Adipocyte (in vitro differentiated cells): ENCODE data around the gene NKD2.
"Not testable (repeated sequence)": the region's sequence is repeated elsewhere in the genome, so short reads cannot be mapped to it uniquely, and the experiment has no call there.

Source experiments
- DNase-seq: peaks from one replicate; pipeline ENCODE4 v3.0.0-alpha.2; 2015; ENCODE audit warnings: low read depth
- H3K27me3 ChIP-seq: replicated peaks from 2 replicates; pipeline ENCODE4 v1.7.0; 2013; ENCODE audit warnings: mild to moderate bottlenecking, low read length, moderate library complexity; ENCODE audit not compliant: control insufficient read depth, insufficient read depth
- H3K36me3 ChIP-seq: 2 replicates; pipeline ENCODE4 v1.7.0; 2013; ENCODE audit warnings: low read length, mild to moderate bottlenecking, moderate library complexity; ENCODE audit not compliant: control insufficient read depth, insufficient read depth, severe bottlenecking
- H3K4me1 ChIP-seq: 2 replicates; pipeline ENCODE4 v1.7.0; 2013; ENCODE audit warnings: mild to moderate bottlenecking, low read length, moderate library complexity; ENCODE audit not compliant: control insufficient read depth, insufficient read depth
- H3K4me3 ChIP-seq: 2 replicates; pipeline ENCODE4 v1.7.0; 2013; ENCODE audit warnings: mild to moderate bottlenecking, low read length, moderate library complexity
- H3K9ac ChIP-seq: 2 replicates; pipeline ENCODE4 v1.7.0; 2013; ENCODE audit warnings: mild to moderate bottlenecking, low read length, moderate library complexity
- H3K9me3 ChIP-seq: 2 replicates; pipeline ENCODE4 v1.7.0; 2013; ENCODE audit warnings: mild to moderate bottlenecking, low read length, moderate library complexity; ENCODE audit not compliant: control insufficient read depth

Gene NKD2

GRCh38 chr5:964821-965220, 43.8 kb upstream of the NKD2 start:
- Histone ChIP-seq H3K9ac (no peak overlapping the region), H3K27me3 (peaks cover 66% of the 10 kb centered on the region), H3K4me1 (peaks cover 27% of the 10 kb centered on the region), H3K4me3 (peak overlapping the region; percentile 47), H3K9me3 (peaks cover 4% of the 10 kb centered on the region), H3K36me3 (no peaks in the 10 kb centered on the region)
- no peak for DNase-seq

GRCh38 chr5:965604-966344, 42.8 kb upstream of the NKD2 start:
- Histone ChIP-seq H3K4me1 (peaks cover 27% of the 10 kb centered on the region), H3K36me3 (no peaks in the 10 kb centered on the region), H3K27me3 (peaks cover 71% of the 10 kb centered on the region), H3K9ac (no peak overlapping the region), H3K4me3 (no peak overlapping the region), H3K9me3 (peaks cover 4% of the 10 kb centered on the region)
- no peak for DNase-seq

GRCh38 chr5:966345-966710, 42.3 kb upstream of the NKD2 start:
- peaks cover 27% of the 10 kb centered on the region for H3K4me1 ChIP-seq
- no peak for DNase-seq
- peaks cover 66% of the 10 kb centered on the region for H3K27me3 ChIP-seq
- no peak overlapping the region for H3K9ac ChIP-seq
- peaks cover 7% of the 10 kb centered on the region for H3K9me3 ChIP-seq
- H3K4me3 ChIP-seq = no peak overlapping the region
- no peaks in the 10 kb centered on the region for H3K36me3 ChIP-seq

- no peak for DNase-seq
- no peak overlapping the region for H3K9ac ChIP-seq
- H3K9me3 ChIP-seq = peaks cover 13% of the 10 kb centered on the region
- peaks cover 27% of the 10 kb centered on the region for H3K4me1 ChIP-seq
- no peak overlapping the region for H3K4me3 ChIP-seq
- H3K36me3 ChIP-seq = no peaks in the 10 kb centered on the region
- peaks cover 68% of the 10 kb centered on the region for H3K27me3 ChIP-seq
Measured at GRCh38 chr5:966941-967340, 41.7 kb upstream of the NKD2 start.

GRCh38 chr5:968881-969280, 39.7 kb upstream of the NKD2 start:
- Histone ChIP-seq H3K4me3 (peak overlapping the region; percentile 1), H3K36me3 (no peaks in the 10 kb centered on the region), H3K27me3 (peaks cover 75% of the 10 kb centered on the region), H3K9ac (no peak overlapping the region), H3K9me3 (peaks cover 14% of the 10 kb centered on the region), H3K4me1 (peaks cover 25% of the 10 kb centered on the region)
- no peak for DNase-seq

GRCh38 chr5:969408-969839, 39.2 kb upstream of the NKD2 start:
- H3K4me3 ChIP-seq = peak overlapping the region; percentile 1
- peak; percentile 30 for DNase-seq
- H3K9ac ChIP-seq = no peak overlapping the region
- peaks cover 14% of the 10 kb centered on the region for H3K9me3 ChIP-seq
- H3K36me3 ChIP-seq = no peaks in the 10 kb centered on the region
- H3K27me3 ChIP-seq = peaks cover 78% of the 10 kb centered on the region
- peaks cover 19% of the 10 kb centered on the region for H3K4me1 ChIP-seq

GRCh38 chr5:972575-972974, 36.0 kb upstream of the NKD2 start:
- H3K9ac ChIP-seq, H3K9me3 ChIP-seq, H3K4me3 ChIP-seq, H3K4me1 ChIP-seq, DNase-seq, H3K36me3 ChIP-seq: not testable (repeated sequence)
- H3K27me3 ChIP-seq = peaks cover 67% of the 10 kb centered on the region

- no peak for DNase-seq
- Histone ChIP-seq H3K9me3 (no peaks in the 10 kb centered on the region), H3K36me3 (no peaks in the 10 kb centered on the region), H3K27me3 (peaks cover 53% of the 10 kb centered on the region), H3K9ac (no peak overlapping the region), H3K4me3 (no peak overlapping the region), H3K4me1 (peaks cover 10% of the 10 kb centered on the region)
Measured at GRCh38 chr5:976849-977751, 31.5 kb upstream of the NKD2 start.

GRCh38 chr5:978054-978453, 30.5 kb upstream of the NKD2 start:
- Histone ChIP-seq H3K4me3 (no peak overlapping the region), H3K9ac (no peak overlapping the region), H3K4me1 (peaks cover 10% of the 10 kb centered on the region), H3K9me3 (no peaks in the 10 kb centered on the region), H3K36me3 (no peaks in the 10 kb centered on the region), H3K27me3 (peaks cover 48% of the 10 kb centered on the region)
- no peak for DNase-seq

- H3K36me3 ChIP-seq = no peaks in the 10 kb centered on the region
- no peak overlapping the region for H3K4me3 ChIP-seq
- no peak overlapping the region for H3K9ac ChIP-seq
- no peak for DNase-seq
- peaks cover 53% of the 10 kb centered on the region for H3K27me3 ChIP-seq
- peaks cover 10% of the 10 kb centered on the region for H3K4me1 ChIP-seq
- no peaks in the 10 kb centered on the region for H3K9me3 ChIP-seq
Measured at GRCh38 chr5:978693-979092, 29.9 kb upstream of the NKD2 start.

GRCh38 chr5:979100-979817, 29.3 kb upstream of the NKD2 start:
- Histone ChIP-seq H3K4me1 (peaks cover 10% of the 10 kb centered on the region), H3K36me3 (no peaks in the 10 kb centered on the region), H3K4me3 (no peak overlapping the region), H3K27me3 (peaks cover 56% of the 10 kb centered on the region), H3K9me3 (no peaks in the 10 kb centered on the region), H3K9ac (no peak overlapping the region)
- DNase-seq = no peak
